H9 (cell line): ENCODE data around the gene MYOM1. TPM values are rescaled to one million over a fixed set of nuclear protein-coding genes. Genes with fewer than 3 reads are reported as not detected.

Experiments
- DNase-seq: peaks from one replicate; pipeline ENCODE4 v3.0.0-alpha.2; 2017
- H2AFZ ChIP-seq: one replicate; pipeline ENCODE4 v1.6.1; 2013; ENCODE audit warnings: mild to moderate bottlenecking, low read length, control low read depth, moderate library complexity
- H2AK5ac ChIP-seq: 2 replicates; pipeline ENCODE4 v1.6.1; 2013; ENCODE audit warnings: low read length, control low read depth, mixed read lengths; ENCODE audit not compliant: insufficient read length
- H2BK120ac ChIP-seq: one replicate; pipeline ENCODE4 v1.6.1; 2013; ENCODE audit warnings: low read depth, mild to moderate bottlenecking, low read length, control low read depth, inconsistent platforms; ENCODE audit not compliant: poor library complexity, severe bottlenecking
- H2BK12ac ChIP-seq: 2 replicates; pipeline ENCODE4 v1.6.1; 2013; ENCODE audit warnings: low read length, control low read depth, mixed read lengths, low read depth; ENCODE audit not compliant: insufficient read length
- H2BK15ac ChIP-seq: 2 replicates; pipeline ENCODE4 v1.6.1; 2013; ENCODE audit warnings: low read depth, low read length, control low read depth
- H2BK20ac ChIP-seq: one replicate; pipeline ENCODE4 v1.6.1; 2013; ENCODE audit warnings: low read depth, mild to moderate bottlenecking, low read length, control low read depth, inconsistent platforms; ENCODE audit not compliant: poor library complexity, severe bottlenecking
- H2BK5ac ChIP-seq: 2 replicates; pipeline ENCODE4 v1.6.1; 2013; ENCODE audit warnings: low read length, control low read depth, mixed read lengths; ENCODE audit not compliant: insufficient read length
- H3K14ac ChIP-seq: 2 replicates; pipeline ENCODE4 v1.6.1; 2013; ENCODE audit warnings: low read length, control low read depth; ENCODE audit not compliant: insufficient read depth
- H3K18ac ChIP-seq: 2 replicates; pipeline ENCODE4 v1.6.1; 2013; ENCODE audit warnings: low read depth, mild to moderate bottlenecking, mixed read lengths, low read length, control low read depth; ENCODE audit not compliant: insufficient read length
- H3K23ac ChIP-seq: 2 replicates; pipeline ENCODE4 v1.6.1; 2013; ENCODE audit warnings: low read length, control low read depth, mixed read lengths, low read depth; ENCODE audit not compliant: insufficient read length
- H3K23me2 ChIP-seq: 2 replicates; pipeline ENCODE4 v1.6.1; 2013; ENCODE audit warnings: low read depth, mild to moderate bottlenecking, mixed read lengths, low read length, control low read depth; ENCODE audit not compliant: insufficient read length, poor library complexity, severe bottlenecking
- H3K27ac ChIP-seq: 2 replicates; pipeline ENCODE4 v1.5.1; 2013; ENCODE audit warnings: low read length, control low read depth, mixed read lengths, low read depth; ENCODE audit not compliant: insufficient read length
- H3K27me3 ChIP-seq: 2 replicates; pipeline ENCODE4 v1.6.1; 2013; ENCODE audit warnings: low read length, control low read depth, inconsistent platforms; ENCODE audit not compliant: insufficient read depth
- H3K4ac ChIP-seq: 2 replicates; pipeline ENCODE4 v1.6.1; 2013; ENCODE audit warnings: low read depth, mild to moderate bottlenecking, control low read depth, inconsistent platforms, low read length, moderate library complexity
- H3K4me1 ChIP-seq: 2 replicates; pipeline ENCODE4 v1.6.1; 2013; ENCODE audit warnings: low read length, control low read depth, inconsistent platforms; ENCODE audit not compliant: insufficient read depth
- H3K4me2 ChIP-seq: 2 replicates; pipeline ENCODE4 v1.6.1; 2013; ENCODE audit warnings: low read length, control low read depth, mixed read lengths; ENCODE audit not compliant: insufficient read length, insufficient read depth
- H3K56ac ChIP-seq: 2 replicates; pipeline ENCODE4 v1.6.1; 2013; ENCODE audit warnings: low read depth, mild to moderate bottlenecking, mixed read lengths, low read length, control low read depth; ENCODE audit not compliant: insufficient read length
- H3K79me1 ChIP-seq: 2 replicates; pipeline ENCODE4 v1.6.1; 2013; ENCODE audit warnings: low read depth, mild to moderate bottlenecking, moderate library complexity, low read length, control low read depth, inconsistent platforms; ENCODE audit not compliant: insufficient read depth, poor library complexity, severe bottlenecking
- H3K79me2 ChIP-seq: 2 replicates; pipeline ENCODE4 v1.6.1; 2013; ENCODE audit warnings: low read length, control low read depth, inconsistent platforms; ENCODE audit not compliant: insufficient read depth
- H3K9ac ChIP-seq: 2 replicates; pipeline ENCODE4 v1.6.1; 2013; ENCODE audit warnings: low read length, control low read depth, mixed read lengths; ENCODE audit not compliant: insufficient read length; ENCODE audit errors: extremely low read depth
- H3K9me3 ChIP-seq: one replicate; pipeline ENCODE4 v1.6.1; 2013; ENCODE audit warnings: low read depth, low read length, inconsistent platforms; ENCODE audit not compliant: control insufficient read depth
- H3T11ph ChIP-seq: one replicate; pipeline ENCODE4 v1.6.1; 2013; ENCODE audit warnings: mild to moderate bottlenecking, low read length, control low read depth, inconsistent platforms
- H4K20me1 ChIP-seq: one replicate; pipeline ENCODE4 v1.6.1; 2013; ENCODE audit not compliant: control insufficient read depth, insufficient read length, insufficient read depth
- H4K5ac ChIP-seq: 2 replicates; pipeline ENCODE4 v1.6.1; 2013; ENCODE audit warnings: low read depth, mild to moderate bottlenecking, mixed read lengths, low read length, control low read depth; ENCODE audit not compliant: insufficient read length
- H4K8ac ChIP-seq: replicated peaks from 2 replicates; pipeline ENCODE4 v1.6.1; 2013; ENCODE audit warnings: low read length, control low read depth, mixed read lengths, low read depth; ENCODE audit not compliant: insufficient read length
- H4K91ac ChIP-seq: 2 replicates; pipeline ENCODE4 v1.6.1; 2013; ENCODE audit warnings: low read depth, mild to moderate bottlenecking, moderate library complexity, mixed read lengths, low read length, control low read depth; ENCODE audit not compliant: insufficient read length
- H3K27ac Mint-ChIP-seq, 3 experiments: 2 replicates in 2 of 3; 3 replicates in 1 of 3; pipeline ENCODE4 v1.8.0; 2020 to 2021; ENCODE audit warnings: mixed read lengths in 3 of 3, mild to moderate bottlenecking in 1 of 3, moderate library complexity in 1 of 3
- H3K27me3 Mint-ChIP-seq: 2 replicates; pipeline ENCODE4 v1.8.0; 2021; ENCODE audit warnings: low read depth, mild to moderate bottlenecking, moderate library complexity, mixed read lengths
- H3K36me3 Mint-ChIP-seq, 3 experiments: 2 replicates in 2 of 3; 3 replicates in 1 of 3; pipeline ENCODE4 v1.8.0; 2020 to 2021; ENCODE audit warnings: low read depth in 3 of 3, mixed read lengths in 3 of 3; ENCODE audit not compliant: insufficient read depth in 1 of 3
- H3K4me1 Mint-ChIP-seq, 2 experiments: 2 replicates each; pipeline ENCODE4 v1.8.0; 2020; ENCODE audit warnings: mixed read lengths in 2 of 2
- H3K4me3 Mint-ChIP-seq, 2 experiments: 2 replicates in 1 of 2; 3 replicates in 1 of 2; pipeline ENCODE4 v1.8.0; 2020 to 2021; ENCODE audit warnings: mild to moderate bottlenecking in 2 of 2, mixed read lengths in 2 of 2, moderate library complexity in 1 of 2
- H3K9me3 Mint-ChIP-seq, 2 experiments: 2 replicates in 1 of 2; 3 replicates in 1 of 2; pipeline ENCODE4 v1.8.0; 2020; ENCODE audit warnings: mild to moderate bottlenecking in 2 of 2, mixed read lengths in 2 of 2, moderate library complexity in 1 of 2
- CTCF ChIP-seq: fragments of 200-600 bp; sonication (generic); conservative IDR thresholded peaks from 3 replicates; pipeline ENCODE4 v1.8.0; 2021; ENCODE audit warnings: antibody characterized with exemption, mild to moderate bottlenecking
- WGBS: extraction: QIAGEN DNeasy Blood & Tissue Kit; methylation state at CpG from one replicate; pipeline ENCODE4 v1.1.7; 2013; ENCODE audit warnings: missing lambda C conversion rate, low lambda C conversion rate, mixed read lengths; ENCODE audit not compliant: insufficient read length; ENCODE audit errors: extremely low coverage; 5-methylcytosine and 5-hydroxymethylcytosine counted together
- total RNA-seq: library from RNA; stranded (reverse); gene quantifications from 2 replicates; pipeline ENCODE4 v1.2.1, GENCODE V29; 2021

The MYOM1 gene
- total RNA-seq, 1 experiment from 2014 or later, result 0.17 TPM

- Histone ChIP-seq H4K8ac (no peak overlapping the region), H4K5ac (no peak overlapping the region), H3K56ac (no peak overlapping the region), H2BK120ac (no peak overlapping the region), H3K79me1 (no peaks in the 10 kb centered on the region), H2AK5ac (no peak overlapping the region), H3K9me3 (no peaks in the 10 kb centered on the region), H3K9ac (no peak overlapping the region), H4K91ac (no peak overlapping the region), H3K23ac (no peak overlapping the region), H2BK15ac (no peak overlapping the region), H3K14ac (no peak overlapping the region), H2BK20ac (no peak overlapping the region), H3K23me2 (no peaks in the 10 kb centered on the region), H3K79me2 (no peaks in the 10 kb centered on the region), H2BK12ac (no peak overlapping the region), H3T11ph (no peak overlapping the region), H3K27me3 (no peaks in the 10 kb centered on the region), H3K27ac (no peak overlapping the region), H3K4me2 (no peak overlapping the region), H3K4me1 (no peaks in the 10 kb centered on the region), H4K20me1 (no peaks in the 10 kb centered on the region), H2BK5ac (no peak overlapping the region), H3K18ac (no peak overlapping the region), H3K4ac (no peak overlapping the region), H2AFZ (no peak overlapping the region)
- DNase-seq, result no peak
- TF ChIP-seq CTCF, result no peak
- Mint-ChIP-seq H3K27ac (no peak overlapping the region; a peak in 1 of 7 replicates), H3K9me3 (no peaks in the 10 kb centered on the region), H3K36me3 (no peaks in the 10 kb centered on the region), H3K4me1 (peaks cover 5 to 8% of the 10 kb centered on the region in 2 experiments), H3K27me3 (no peaks in the 10 kb centered on the region; the same call in 1 of the 2 replicates), H3K4me3 (no peak overlapping the region)
- no CpG with 5 or more reads among the region's 11 CpGs for WGBS
Measured at GRCh38 chr18:3061581-3062312, 158.0 kb downstream of the MYOM1 start.
